Activated effector memory CD4-positive, alpha-beta T cell treated with anti-CD3 and anti-CD28 coated beads, Interleukin-2, amount 50 U/mL, for 16 hours (primary cell): ENCODE results near the gene HDLBP.

ENCODE experiments used
- DNase-seq: peaks from one replicate; pipeline ENCODE4 v3.0.0-alpha.2; 2020

Gene HDLBP

DNA sequence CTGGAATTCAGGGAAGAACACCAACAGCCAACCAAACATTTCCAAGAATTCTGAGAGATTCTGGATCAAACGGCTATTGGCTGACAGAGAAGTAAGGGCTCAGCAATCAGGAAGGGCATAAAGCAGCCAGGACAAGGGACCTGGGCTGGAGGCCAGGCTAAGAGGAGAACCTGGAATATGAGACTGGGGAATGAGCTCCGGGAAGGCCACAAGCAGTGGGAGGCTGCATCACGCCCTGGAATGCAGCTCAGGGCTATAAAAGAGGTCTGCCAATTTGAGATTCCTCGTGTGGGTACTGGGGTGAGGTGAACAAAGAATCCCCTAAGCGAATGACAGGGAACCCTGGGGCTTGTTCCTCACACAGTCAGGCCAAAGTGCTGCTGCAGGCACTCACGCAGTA is 66.6 kb downstream of the HDLBP start:
- no peak for DNase-seq

- DNase-seq, result no peak
Measured at GRCh38 chr2:241248289-241248688, 67.2 kb downstream of the HDLBP start.

DNA sequence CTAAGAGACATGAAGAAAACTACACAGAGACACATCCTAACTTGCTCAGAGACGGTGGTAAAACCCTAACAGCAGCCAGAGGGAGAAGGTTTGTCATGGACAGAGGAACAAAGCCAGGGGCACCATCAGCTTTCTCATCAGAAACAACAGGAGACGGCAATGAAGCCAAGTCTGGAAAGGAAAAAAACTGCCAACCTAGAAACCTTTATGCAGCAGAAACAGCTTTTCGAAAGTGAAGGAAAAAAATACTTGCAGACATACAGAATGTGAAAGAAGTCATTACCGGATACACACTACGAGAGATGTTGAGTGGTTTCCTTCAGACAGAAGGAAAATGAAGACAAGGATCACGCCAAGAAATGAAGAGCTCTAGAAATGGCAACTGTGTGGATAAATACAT is 71.1 kb downstream of the HDLBP start:
- no peak for DNase-seq

DNA sequence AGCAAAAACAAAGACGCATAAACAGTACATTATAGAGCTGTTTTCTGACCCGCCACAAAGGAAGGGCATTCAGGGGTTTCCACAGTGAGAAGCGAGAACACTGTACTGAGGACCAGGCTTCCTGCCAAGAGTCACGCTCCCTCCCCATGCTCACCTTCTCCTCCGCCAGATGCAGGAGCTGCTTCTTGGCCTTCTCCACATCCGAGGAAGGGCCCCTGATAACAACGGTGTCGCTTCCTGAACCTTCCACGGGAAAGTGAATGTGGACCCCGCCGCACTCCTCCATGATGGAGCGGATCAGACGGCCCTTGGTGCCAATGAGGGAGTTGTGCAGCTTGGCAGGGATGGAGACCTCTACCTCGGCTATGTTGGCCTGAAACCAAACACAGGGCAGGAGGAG is 73.2 kb downstream of the HDLBP start:
- no peak for DNase-seq

DNA sequence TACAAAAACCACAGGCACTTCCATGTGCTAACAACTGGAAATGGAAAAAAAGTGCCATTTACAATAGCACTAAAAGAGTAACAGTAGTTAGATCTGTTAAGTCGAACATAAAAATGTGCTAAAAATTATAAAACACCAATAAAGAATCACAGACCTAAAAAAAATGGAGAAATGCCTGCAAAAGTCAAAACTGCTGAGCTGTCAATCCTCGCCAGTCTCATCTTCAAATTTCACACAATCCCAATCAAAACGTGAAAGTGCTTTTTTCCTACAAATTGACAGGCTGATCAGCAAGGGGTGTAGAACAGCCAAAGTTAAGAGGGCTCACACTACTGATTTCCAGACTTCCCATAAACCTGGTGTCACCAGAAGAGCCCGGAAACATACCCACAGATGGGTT is 73.8 kb downstream of the HDLBP start:
- no peak for DNase-seq

- no peak for DNase-seq
Measured at GRCh38 chr2:241240320-241241004, 75.0 kb downstream of the HDLBP start.

DNA sequence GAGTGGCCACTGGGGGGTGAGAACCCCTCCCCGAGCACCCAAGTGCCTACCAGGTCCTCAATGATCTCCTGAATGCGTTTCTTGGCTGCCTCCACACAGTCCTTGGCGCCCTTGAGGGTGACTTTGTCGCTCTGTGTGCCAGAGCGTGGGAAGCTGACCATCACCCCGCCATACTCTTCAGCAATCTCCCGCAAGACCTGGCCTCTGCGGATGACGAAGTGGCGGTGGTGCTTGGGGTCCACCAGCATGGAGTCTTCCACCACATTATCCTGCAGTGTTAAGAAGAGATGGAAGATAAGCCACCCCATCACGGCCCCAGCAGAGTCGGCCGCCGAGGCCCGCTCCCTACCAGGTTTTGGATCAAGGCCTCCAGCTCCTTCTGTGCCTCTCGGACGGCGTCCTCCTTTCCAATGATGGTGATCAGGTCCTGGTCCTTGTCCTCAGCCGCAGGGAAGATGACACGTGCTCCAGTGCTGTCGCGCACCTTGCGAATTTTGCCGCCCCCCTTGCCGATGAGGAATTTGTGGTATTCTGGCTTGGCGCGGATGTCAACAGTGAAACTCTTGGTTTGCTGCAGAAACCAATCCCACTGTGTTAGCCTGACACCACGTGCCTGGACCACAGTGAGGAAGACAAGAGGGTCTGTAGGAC is 75.8 kb downstream of the HDLBP start:
- DNase-seq, result no peak

DNA sequence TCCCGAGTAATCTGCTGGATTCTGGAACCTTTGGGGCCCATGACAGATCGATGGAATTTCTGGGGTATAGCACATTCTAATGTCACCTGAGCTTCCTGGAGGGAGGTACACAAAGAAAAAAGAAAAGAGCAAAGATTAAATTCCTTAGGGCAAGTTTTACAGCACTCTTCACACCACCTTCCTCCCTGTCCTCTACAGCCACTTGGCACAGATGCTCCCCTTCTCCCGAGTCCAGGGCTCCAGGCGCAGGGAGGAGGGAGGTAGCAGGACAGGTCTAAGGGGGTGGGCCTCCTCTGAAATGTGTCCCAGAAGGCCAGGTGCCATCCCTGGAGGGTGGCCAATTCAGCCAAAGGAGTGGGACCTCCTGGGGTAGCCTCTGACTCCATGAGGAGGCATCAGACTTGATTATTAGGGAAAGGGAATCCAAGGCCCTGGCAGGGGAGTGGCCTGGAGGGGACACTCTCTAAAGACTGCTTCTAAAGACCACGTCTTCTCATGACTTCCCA is 76.7 kb downstream of the HDLBP start:
- no peak for DNase-seq

GRCh38 chr2:241237949-241238371 is 77.5 kb downstream of the HDLBP start:
- DNase-seq, result no peak

- no peak for DNase-seq
Measured at GRCh38 chr2:241237047-241237446, 78.4 kb downstream of the HDLBP start.

DNA sequence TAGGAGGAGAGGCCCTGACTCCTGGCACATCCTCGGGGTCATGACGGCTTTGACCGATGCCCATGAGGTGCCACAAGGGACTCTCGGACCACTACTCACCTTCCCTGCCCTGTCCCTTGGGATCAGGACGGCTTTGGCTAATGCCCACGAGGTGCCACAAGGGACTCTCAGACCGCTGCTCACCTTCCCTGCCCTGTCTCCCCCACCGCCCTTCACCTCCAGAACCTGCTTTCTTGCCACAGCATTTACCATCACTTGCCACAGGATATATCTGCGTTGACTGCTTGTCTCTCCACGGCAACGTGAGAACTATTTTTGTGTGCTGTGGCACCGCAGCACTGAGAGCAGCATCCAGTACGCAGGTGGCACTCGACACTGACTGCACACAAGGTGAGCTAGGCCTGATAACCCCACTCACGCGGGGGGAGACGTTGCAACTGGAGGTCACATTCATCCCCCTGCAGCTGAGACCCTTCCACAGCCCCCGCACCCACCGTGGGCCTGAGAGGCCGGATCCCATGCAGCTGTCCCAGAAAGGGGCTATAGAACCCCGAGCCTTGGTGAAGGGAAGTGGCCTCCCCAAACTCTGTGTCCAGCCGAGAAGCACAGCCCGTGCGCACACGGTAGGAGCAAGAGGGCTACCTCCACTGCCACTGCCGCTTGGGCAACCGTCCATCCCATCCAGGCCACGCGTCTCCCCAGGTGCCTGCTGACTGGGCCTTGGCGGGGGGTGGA is 79.4 kb downstream of the HDLBP start:
- no peak for DNase-seq

DNA sequence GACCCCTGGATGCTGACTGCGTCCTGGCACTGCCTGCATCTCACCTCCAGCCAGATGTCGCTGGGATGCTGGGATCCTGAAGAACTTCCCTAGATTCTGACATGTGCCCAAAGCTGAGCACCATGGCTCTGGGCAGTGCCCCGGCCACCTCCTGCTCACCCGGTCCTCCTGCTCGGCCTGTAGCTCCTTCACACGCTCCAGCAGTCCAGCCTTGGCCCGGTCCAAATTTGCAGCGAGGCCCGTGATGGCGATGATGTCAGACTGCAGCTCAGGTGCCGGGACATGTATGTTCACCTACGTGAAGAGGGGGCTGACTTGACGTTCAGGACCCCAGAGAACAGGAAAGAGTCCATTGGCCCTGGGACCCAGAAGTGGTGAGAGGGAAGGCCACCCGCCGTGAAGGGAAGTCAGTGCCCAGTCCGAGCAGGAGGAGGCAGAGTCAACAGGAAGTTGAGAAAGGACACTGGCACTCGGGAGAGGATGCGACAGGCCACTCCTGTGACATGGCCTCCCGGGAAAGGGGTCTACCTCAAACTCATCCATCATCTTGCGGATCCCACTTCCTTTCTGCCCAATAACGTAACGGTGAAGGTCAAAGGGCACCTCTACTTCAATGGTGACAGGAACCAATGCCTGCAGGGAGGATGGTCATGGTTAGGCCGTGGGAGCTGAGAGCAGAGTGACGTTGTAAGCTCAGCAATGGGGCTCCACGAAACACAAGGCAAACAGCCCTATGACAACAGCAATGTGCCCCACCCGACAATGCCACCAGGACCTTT is 80.3 kb downstream of the HDLBP start:
- no peak for DNase-seq

DNA sequence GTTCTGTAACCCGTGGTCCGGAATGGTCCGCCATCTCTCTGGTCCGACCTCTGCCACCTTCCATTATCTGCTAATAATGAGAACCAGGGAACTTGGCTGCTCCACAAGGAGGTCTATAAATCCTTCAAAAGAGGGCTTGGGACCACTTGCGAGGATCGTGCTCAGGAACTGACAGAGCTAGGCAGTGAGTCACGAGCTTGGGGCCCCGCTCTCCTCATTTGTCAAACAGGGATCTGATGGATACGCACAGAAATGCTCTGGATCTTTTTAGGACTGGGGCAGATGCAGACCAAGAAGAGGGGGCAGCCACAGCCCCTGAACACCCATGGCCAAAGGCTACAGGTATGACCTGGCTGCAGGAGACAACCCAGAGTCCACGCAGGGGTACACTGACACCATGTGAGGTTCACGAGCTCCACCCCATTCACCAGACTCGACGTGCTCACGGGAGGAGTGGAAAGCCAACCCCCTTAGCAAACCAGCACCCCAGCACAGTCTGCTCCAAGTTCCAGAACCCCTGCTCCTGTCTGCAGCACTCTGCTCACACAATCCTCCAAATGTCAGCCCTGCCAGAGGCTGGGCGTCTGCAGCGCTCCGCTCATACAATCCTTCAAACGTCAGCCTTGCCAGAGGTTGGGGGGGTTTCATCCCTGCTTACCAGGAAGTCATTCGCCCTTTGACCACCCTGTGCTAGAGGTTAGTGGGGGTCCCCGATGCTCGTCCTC is 81.2 kb downstream of the HDLBP start:
- no peak for DNase-seq

DNA sequence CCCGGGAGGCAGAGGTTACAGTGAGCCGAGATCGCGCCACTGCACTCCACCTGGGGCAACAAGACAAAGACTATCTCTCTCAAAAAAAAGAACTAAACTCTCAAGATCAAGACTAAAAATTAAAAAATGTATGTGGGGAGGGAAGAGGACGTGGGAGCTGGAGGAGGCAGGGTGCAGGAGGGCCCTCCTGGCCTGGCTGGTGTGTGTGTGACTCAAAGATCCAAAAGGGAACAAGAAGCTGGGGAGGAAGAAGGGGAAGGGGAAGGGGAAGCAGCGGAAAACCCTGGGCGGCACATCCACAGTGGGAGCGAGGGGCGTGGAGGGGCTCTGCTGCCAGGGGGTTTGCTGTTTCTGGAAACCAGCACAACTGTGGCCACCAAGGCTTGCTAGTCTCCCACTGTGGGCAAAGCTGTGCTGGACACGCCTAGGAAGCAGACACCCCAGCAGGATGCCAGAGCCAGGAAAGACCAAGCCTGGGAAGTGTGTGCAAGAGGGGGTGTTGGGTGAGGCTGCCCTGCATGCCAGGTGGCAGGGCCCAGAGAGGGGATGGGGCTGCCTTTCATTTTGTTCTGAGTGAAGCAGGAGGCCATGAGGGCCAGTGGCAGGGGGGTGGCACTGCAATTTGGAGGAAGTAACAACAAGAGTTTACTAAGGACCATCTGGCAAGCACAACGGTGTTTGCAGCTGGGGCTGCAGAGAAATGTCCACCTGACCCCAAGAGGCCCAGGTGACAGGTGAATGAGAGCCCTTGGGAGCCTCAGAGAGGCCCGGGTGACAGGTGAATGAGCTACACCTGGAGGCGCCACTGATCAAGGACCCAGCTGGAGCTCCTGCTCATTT is 82.5 kb downstream of the HDLBP start:
- DNase-seq, result no peak

DNA sequence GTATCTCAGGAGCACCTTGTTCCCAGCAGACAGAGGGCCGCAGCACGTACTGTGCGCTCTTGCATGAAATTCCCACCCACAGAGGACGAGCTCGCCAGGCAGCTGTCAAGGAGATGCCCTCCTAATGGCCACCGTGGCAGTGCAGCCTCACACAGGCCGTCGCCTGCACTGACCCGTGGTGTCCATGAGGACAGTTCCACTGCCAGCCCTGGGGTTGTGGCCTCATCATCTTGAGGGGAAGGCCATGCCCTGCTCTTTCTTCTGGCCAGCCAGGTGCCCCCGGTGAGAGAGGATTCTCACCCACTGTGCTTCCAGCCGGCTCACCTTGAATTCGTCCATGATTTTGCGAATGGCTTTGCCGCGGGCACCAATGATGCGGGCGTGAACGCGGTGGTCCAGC is 85.0 kb downstream of the HDLBP start:
- no peak for DNase-seq

DNA sequence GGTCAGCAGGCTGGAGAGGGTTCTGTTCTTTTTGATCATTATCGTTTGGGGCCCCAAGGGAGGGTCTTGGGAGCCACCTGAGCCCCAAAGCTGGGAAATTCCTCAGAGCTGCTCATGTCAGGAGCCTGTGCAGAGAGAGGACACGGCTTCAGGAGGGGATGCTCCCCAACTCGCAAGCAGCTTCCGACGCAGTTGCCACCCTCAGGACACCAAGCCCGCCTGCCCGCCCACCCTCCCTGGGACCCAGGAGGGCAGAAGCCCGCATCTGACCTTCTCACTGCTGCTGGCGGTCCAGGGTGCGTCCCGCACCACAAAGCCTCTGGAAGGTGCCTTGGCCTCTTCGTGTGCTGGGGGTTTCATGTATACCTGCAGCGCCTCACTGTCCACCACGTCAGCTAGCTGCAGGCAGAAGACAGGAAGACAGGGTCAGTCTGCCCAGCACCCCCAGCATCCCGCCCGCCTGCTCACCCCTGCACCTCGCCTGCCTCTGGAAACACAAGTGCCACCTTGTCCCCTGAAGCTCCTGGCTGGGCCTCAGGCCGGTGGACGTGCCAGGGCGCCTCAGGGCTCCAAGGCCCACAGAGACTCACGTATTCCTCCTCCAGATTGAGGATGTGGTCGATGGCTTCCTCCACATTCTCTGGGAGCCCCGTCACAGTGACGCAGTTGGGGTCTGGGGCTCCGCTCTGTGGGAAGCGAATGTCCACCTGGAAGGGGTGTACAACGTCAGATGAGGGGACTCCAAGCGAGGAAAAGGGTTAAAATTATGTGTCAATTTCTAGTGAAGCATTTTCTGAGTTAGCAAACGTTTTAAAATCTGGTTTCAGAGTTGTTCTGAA is 85.7 kb downstream of the HDLBP start:
- DNase-seq, result no peak

DNA sequence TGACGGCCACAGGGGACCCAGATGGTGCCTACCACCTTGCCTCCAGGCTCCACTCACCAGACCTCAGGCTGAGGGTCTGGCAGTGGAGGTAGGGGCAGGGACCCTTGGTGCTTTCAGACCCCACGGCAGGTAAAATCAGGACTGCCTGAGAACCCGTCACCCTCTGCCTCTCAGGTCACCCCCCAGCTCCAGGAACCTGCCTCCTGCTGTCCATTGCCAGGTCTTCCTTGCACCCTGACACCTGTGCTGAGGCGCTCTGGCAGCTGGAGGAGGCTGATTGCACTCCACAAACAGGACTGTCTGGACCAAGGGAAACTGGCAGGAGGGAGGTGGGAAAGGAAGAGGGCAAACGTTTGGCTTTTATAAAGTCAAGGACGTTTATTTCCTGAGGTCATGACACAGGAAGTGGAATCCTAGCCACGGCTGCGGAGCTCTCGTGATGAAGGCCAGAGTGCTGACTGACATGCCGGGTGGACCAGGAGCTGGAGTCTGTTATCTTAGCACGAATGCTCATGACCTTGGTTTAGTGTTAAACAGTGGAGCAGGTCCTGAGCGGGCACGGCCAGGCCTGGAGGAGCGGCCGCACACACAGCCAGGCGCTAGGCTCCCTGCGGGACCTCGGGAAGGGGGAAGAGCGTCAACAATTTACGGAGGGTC is 86.5 kb downstream of the HDLBP start:
- DNase-seq, result no peak

GRCh38 chr2:241228081-241228859 is 87.2 kb downstream of the HDLBP start:
- DNase-seq, result no peak

DNA sequence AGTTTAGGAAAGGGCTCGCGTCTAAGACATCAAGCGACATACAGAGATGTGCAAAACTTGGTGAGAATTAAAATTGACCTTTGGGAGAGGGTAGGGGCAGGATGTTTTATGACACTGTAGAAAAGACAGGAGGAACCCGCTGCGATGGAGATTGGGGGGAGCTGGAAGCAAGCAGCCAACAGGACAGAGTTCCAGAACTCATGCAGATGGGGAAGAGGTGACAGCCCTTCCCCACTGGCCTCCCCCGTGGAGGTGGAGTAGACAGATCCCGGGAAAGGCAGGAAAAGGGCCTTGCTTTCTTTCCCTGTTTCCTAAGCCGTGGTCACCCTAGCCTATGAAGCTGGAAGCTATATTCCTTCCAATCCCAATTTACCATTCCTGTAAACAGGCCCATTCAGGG is 87.9 kb downstream of the HDLBP start:
- DNase-seq, result no peak
